HepG2 (cell line): ENCODE measurements around the gene PAPOLB. TPM values are rescaled to one million over a fixed set of nuclear protein-coding genes. Genes with fewer than 3 reads are reported as not detected.

Experiments used
- ATAC-seq: fragments of 200-7000 bp; cut with Tn5 transposase; 3 replicates; pipeline ENCODE4 v1.9.1; 2020; ENCODE audit warnings: mild to moderate bottlenecking, moderate library complexity
- BruUV-seq: library from RNA; stranded (reverse); fragments of 400-500 nt; replicated peaks from 2 replicates; lab custom pipeline; 2021; lab: Mats Ljungman, UMichigan
- CTCF ChIA-PET: fragments of 300-600 bp; formaldehyde crosslinking; extraction: SDS; loops from one replicate; lab custom pipeline; 2021; ENCODE audit warnings: low total read pairs, inconsistent platforms, low intra/inter-chr PET ratio; lab: Yijun Ruan, JAX
- POLR2A ChIA-PET: fragments of 350-600 bp; sonication (Branson Sonifier 250); formaldehyde crosslinking; loops from one replicate; lab custom pipeline; 2020; ENCODE audit warnings: antibody characterized with exemption, inconsistent platforms; lab: Yijun Ruan, JAX
- DNase-seq: peaks from one replicate; pipeline ENCODE4 v3.0.0-alpha.2; 2015; ENCODE audit warnings: low spot score
- FAIRE-seq: peaks from 3 replicates; lab custom pipeline; 2011; peaks lifted over from hg19 to GRCh38; lab: Jason Lieb, UNC
- H2AFZ ChIP-seq: one replicate; pipeline ENCODE4 v1.6.1; 2011; ENCODE audit warnings: low read length, inconsistent platforms
- H3K27ac ChIP-seq: fragments of 300-600 bp; 3 replicates; pipeline ENCODE4 v1.8.0; 2011; ENCODE audit warnings: mixed run types, mild to moderate bottlenecking, mixed read lengths, low read length, inconsistent platforms; ENCODE audit not compliant: insufficient read depth; ENCODE audit errors: extremely low read length
- H3K27me3 ChIP-seq, 2 experiments: fragments of 200-600 bp in 1 of 2; 2 replicates in 1 of 2; 3 replicates in 1 of 2; pipeline versions ENCODE4 v1.6.0 to v1.8.0; 2011; ENCODE audit warnings: low read length in 2 of 2, mild to moderate bottlenecking in 2 of 2, moderate library complexity in 2 of 2, inconsistent platforms in 1 of 2; ENCODE audit not compliant: insufficient read depth in 2 of 2, control insufficient read depth in 1 of 2
- H3K36me3 ChIP-seq, 2 experiments: fragments of 200-600 bp in 1 of 2; replicated peaks in 1 of 2; 2 replicates in 1 of 2; 3 replicates in 1 of 2; pipeline versions ENCODE4 v1.5.1 to v1.8.0; 2011; ENCODE audit warnings: low read length in 2 of 2, inconsistent platforms in 1 of 2; ENCODE audit not compliant: insufficient read depth in 2 of 2, control insufficient read depth in 1 of 2
- H3K4me1 ChIP-seq: 2 replicates; pipeline ENCODE4 v1.5.1; 2012; ENCODE audit warnings: low read length, inconsistent platforms; ENCODE audit not compliant: insufficient read depth
- H3K4me2 ChIP-seq: 2 replicates; pipeline ENCODE4 v1.6.0; 2011; ENCODE audit warnings: low read depth, low read length, inconsistent platforms
- H3K4me3 ChIP-seq, 3 experiments: fragments of 200-600 bp in 1 of 3; sonication (generic), shearing (Covaris generic) in 1 of 3; replicated peaks in 1 of 3; 2 replicates each; pipeline ENCODE4 v1.5.1; 2011 to 2016; ENCODE audit warnings: low read length in 3 of 3, inconsistent platforms in 2 of 3, low read depth in 2 of 3, mild to moderate bottlenecking in 2 of 3, control low read depth in 1 of 3, mixed read lengths in 1 of 3; ENCODE audit not compliant: insufficient read depth in 1 of 3
- H3K79me2 ChIP-seq: one replicate; pipeline ENCODE4 v1.6.1; 2011; ENCODE audit warnings: low read length, inconsistent platforms; ENCODE audit not compliant: insufficient read depth
- H3K9ac ChIP-seq: 2 replicates; pipeline ENCODE4 v1.6.0; 2011; ENCODE audit warnings: mild to moderate bottlenecking, low read depth, low read length, inconsistent platforms; ENCODE audit not compliant: insufficient read depth
- H3K9me3 ChIP-seq: 2 replicates; pipeline ENCODE4 v1.5.1; 2012; ENCODE audit warnings: mild to moderate bottlenecking, low read length
- H4K20me1 ChIP-seq: 2 replicates; pipeline ENCODE4 v1.6.0; 2011; ENCODE audit warnings: inconsistent platforms, mild to moderate bottlenecking, low read length, moderate library complexity; ENCODE audit not compliant: insufficient read depth
- BCL3 ChIP-seq: sonication (generic); formaldehyde crosslinking; IDR thresholded peaks from 2 replicates; pipeline ENCODE4 v1.5.1; 2020; ENCODE audit warnings: mild to moderate bottlenecking, missing genetic modification reagents, moderate library complexity
- BORCS8-MEF2B ChIP-seq: sonication (generic); formaldehyde crosslinking; IDR thresholded peaks from 2 replicates; pipeline ENCODE4 v1.8.0; 2022; ENCODE audit warnings: mild to moderate bottlenecking, missing genetic modification reagents
- FOXK1 ChIP-seq: sonication (generic); formaldehyde crosslinking; IDR thresholded peaks from 2 replicates; pipeline ENCODE4 v1.4.0; 2020; ENCODE audit warnings: low read depth, missing genetic modification reagents, borderline replicate concordance
- KLF11 ChIP-seq: IDR thresholded peaks from 2 replicates; pipeline ENCODE4 v1.6.1; 2016; ENCODE audit warnings: missing compliant biosample characterization
- LCORL ChIP-seq, 2 experiments: fragments of 450-650 bp in 1 of 2; sonication (generic) in 1 of 2; formaldehyde crosslinking in 1 of 2; IDR thresholded peaks; 2 replicates each; pipeline versions ENCODE4 v1.5.0 to v1.6.1; 2017 to 2020; ENCODE audit warnings: antibody characterized with exemption in 1 of 2, missing genetic modification reagents in 1 of 2
- MXD4 ChIP-seq: IDR thresholded peaks from 2 replicates; pipeline ENCODE4 v1.6.1; 2016; ENCODE audit warnings: mild to moderate bottlenecking, missing biosample characterization, missing genetic modification reagents
- NCOR1 ChIP-seq: fragments of 200-600 bp; sonication (generic); IDR thresholded peaks from 2 replicates; pipeline ENCODE4 v1.7.0; 2017; ENCODE audit warnings: antibody characterized with exemption, low read length, borderline replicate concordance
- PHB2 ChIP-seq: fragments of 450-650 bp; IDR thresholded peaks from 2 replicates; pipeline ENCODE4 v1.6.1; 2018; ENCODE audit not compliant: partially characterized antibody
- RBAK ChIP-seq: sonication (generic); formaldehyde crosslinking; IDR thresholded peaks from 2 replicates; pipeline ENCODE4 v1.5.1; 2020; ENCODE audit warnings: mild to moderate bottlenecking, missing genetic modification reagents
- TRAFD1 ChIP-seq: sonication (generic); formaldehyde crosslinking; IDR thresholded peaks from 2 replicates; pipeline ENCODE4 v1.5.1; 2020; ENCODE audit warnings: missing genetic modification reagents, mild to moderate bottlenecking, borderline replicate concordance
- ZNF276 ChIP-seq: sonication (generic); formaldehyde crosslinking; IDR thresholded peaks from 2 replicates; pipeline ENCODE4 v1.4.0; 2020; ENCODE audit warnings: mild to moderate bottlenecking, low read depth, missing genetic modification reagents
- ZNF460 ChIP-seq: sonication (generic); formaldehyde crosslinking; IDR thresholded peaks from 2 replicates; pipeline ENCODE4 v1.5.1; 2020; ENCODE audit warnings: missing genetic modification reagents, mild to moderate bottlenecking, borderline replicate concordance
- ZNF580 ChIP-seq: IDR thresholded peaks from 2 replicates; pipeline ENCODE4 v1.6.1; 2016; ENCODE audit warnings: low read depth, borderline replicate concordance
- ZNF781 ChIP-seq: sonication (generic); formaldehyde crosslinking; IDR thresholded peaks from 2 replicates; pipeline ENCODE4 v1.5.1; 2020; ENCODE audit warnings: borderline replicate concordance, mild to moderate bottlenecking, missing genetic modification reagents; ENCODE audit errors: not compliant biosample characterization
- ZSCAN31 ChIP-seq: sonication (generic); formaldehyde crosslinking; IDR thresholded peaks from 2 replicates; pipeline ENCODE4 v1.5.0; 2020; ENCODE audit warnings: low read depth, mild to moderate bottlenecking, missing genetic modification reagents
- WGBS: methylation state at CpG from one replicate; pipeline ENCODE4 v1.1.6; 2017; ENCODE audit warnings: low lambda C conversion rate; 5-methylcytosine and 5-hydroxymethylcytosine counted together
- in situ Hi-C: cut with HindIII; loops from 2 replicates; pipeline ENCODE4 v1.10.0; 2017; ENCODE audit warnings: low pct_unique_long_range_greater_than_20kb; ENCODE audit not compliant: extremely low pct_ligation_motif_present
- intact Hi-C: fragments of 100-400 bp; cut with micrococcal nuclease; formaldehyde crosslinking; loops from one replicate; pipeline ENCODE4 v1.10.0; 2022; ENCODE audit not compliant: unreplicated experiment
- polyA plus RNA-seq, 8 experiments: library from polyadenylated mRNA; depleted of rRNA in 3 of 8; stranded (reverse) in 7 of 8; unstranded in 1 of 8; fragments of >200 nt; fragmentation: Illumina TruSeq in 4 of 8; extraction: Trizol in 4 of 8; gene quantifications; 2 replicates each; pipeline versions ENCODE4 v1.2.1 to v1.2.3, GENCODE V29; 2011 to 2016; ENCODE audit warnings: low read depth in 4 of 8, missing spikeins in 1 of 8, mixed read lengths in 1 of 8; ENCODE audit not compliant: insufficient read depth in 1 of 8
- total RNA-seq, 5 experiments: library from RNA; depleted of rRNA; stranded (reverse); fragments of >200 nt; fragmentation: Illumina TruSeq; extraction: Trizol; gene quantifications; 2 replicates each; pipeline ENCODE4 v1.2.3, GENCODE V29; 2016; ENCODE audit warnings: low read depth in 1 of 5

Gene PAPOLB
- total and polyA plus RNA-seq, 2 of the 13 experiments (the other 11 are each of a cell fraction or from before 2014, with no cell fraction given): not detected

- intact Hi-C loops: no loop called here
These were observed 13.6 kb upstream of the PAPOLB start for GRCh38 chr7:4875391-4875790.

More at GRCh38 chr7:4875391-4875790, 13.6 kb upstream of the PAPOLB start:
- no peak overlapping the region for H3K4me2 ChIP-seq
- H3K79me2 ChIP-seq: no peaks in the 10 kb centered on the region
- POLR2A ChIA-PET: no interaction called here
- CTCF ChIA-PET: no interaction called here
- no peak overlapping the region for H3K27ac ChIP-seq
- H3K9ac ChIP-seq: no peak overlapping the region
- 33% methylated on average over 8 of the region's 15 CpGs for WGBS
- ATAC-seq: no peak
- H4K20me1 ChIP-seq: no peaks in the 10 kb centered on the region
- no peak for DNase-seq
- BruUV-seq: no TSS peak
- H2AFZ ChIP-seq: no peak overlapping the region
- no peak for TF ChIP-seq KLF11 (CRISPR knock-in tag)
- TF ChIP-seq ZNF781 (CRISPR knock-in tag): no peak
- TF ChIP-seq LCORL (IDR thresholded peaks at IDR 0.05): no peak
- no peak for TF ChIP-seq LCORL (CRISPR knock-in tag; IDR thresholded peaks at IDR 0.05)
- no peak for TF ChIP-seq BORCS8-MEF2B (CRISPR knock-in tag)
- TF ChIP-seq PHB2: no peak
- TF ChIP-seq FOXK1 (CRISPR knock-in tag): no peak
- no peak for TF ChIP-seq ZSCAN31 (CRISPR knock-in tag)
- TF ChIP-seq ZNF580 (CRISPR knock-in tag): no peak
- no peak for TF ChIP-seq NCOR1
- TF ChIP-seq BCL3 (CRISPR knock-in tag): no peak
- no peak for TF ChIP-seq TRAFD1 (CRISPR knock-in tag)
- TF ChIP-seq MXD4: no peak
- no peak for TF ChIP-seq ZNF460 (CRISPR knock-in tag)
- TF ChIP-seq RBAK (CRISPR knock-in tag): no peak
- TF ChIP-seq ZNF276 (CRISPR knock-in tag): no peak
- TF ChIP-seq, all 625 proteins: peak for 0
- in situ Hi-C loops: no loop called here
- Histone ChIP-seq H3K27me3 (peaks cover 8 to 51% of the 10 kb centered on the region in 2 experiments), H3K36me3 (no peaks in the 10 kb centered on the region), H3K9me3 (no peaks in the 10 kb centered on the region), H3K4me3 (no peak overlapping the region), H3K4me1 (peaks cover 13% of the 10 kb centered on the region)
- FAIRE-seq: no peak
